ENCODE measurements around the gene C1orf159. TPM values are rescaled to one million over a fixed set of nuclear protein-coding genes. Genes with fewer than 3 reads are reported as not detected.
A peak's percentile ranks its signal among the peaks of the same experiment; 100 is the strongest.

Gene C1orf159
- total RNA-seq, 1 donor from 2014 or later = 21.3 TPM

DNA sequence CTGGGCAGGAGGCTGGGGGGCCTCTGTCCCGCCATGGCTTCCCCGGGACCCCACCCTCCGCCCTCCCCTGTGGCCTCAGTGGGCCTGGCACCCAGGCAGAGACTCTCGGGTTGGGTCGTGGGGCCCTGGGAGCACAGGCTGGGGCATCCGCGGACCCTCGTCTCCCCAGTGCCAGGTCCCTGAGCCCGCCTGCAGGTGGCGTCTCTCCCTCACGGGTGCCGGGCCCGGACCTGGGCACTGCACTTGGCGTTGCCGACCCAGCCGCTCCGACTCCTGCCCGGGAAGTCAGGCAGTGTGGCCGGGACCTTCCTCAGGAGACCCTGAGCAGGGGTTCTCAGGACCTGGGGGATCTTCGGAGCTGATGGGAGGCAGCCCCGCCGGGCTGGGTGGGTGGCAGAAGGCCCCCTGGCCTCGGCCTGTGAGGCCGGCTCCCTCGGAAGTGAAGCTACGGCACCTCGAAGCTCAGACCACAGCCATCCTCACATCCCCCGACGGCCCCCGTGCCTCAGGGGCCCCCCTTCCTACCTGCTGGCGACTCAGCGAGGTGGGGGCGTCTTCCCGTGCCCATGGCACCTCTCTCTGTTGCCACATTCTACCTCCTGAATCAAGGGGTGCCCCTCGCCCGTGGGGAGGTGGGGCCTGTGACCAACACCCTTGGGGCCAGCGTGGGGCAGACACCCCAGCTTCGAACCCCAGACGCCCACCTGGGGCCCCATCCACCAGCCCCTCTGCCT is 6.4 kb upstream of the C1orf159 start:
- Mint-ChIP-seq H3K27me3 (peaks cover 23% of the 10 kb centered on the region), H3K9me3 (ENCODE audit: low read depth) (no peaks in the 10 kb centered on the region), H3K4me1 (ENCODE audit: low read depth) (peaks cover 25% of the 10 kb centered on the region), H3K36me3 (ENCODE audit: insufficient read depth) (no peaks in the 10 kb centered on the region), H3K4me3 (ENCODE audit: low read depth) (no peak overlapping the region), H3K27ac (no peak overlapping the region)
- peak; percentile 79 for DNase-seq (ENCODE audit: low spot score, unreplicated experiment)
- TF ChIP-seq, protein P1, sequence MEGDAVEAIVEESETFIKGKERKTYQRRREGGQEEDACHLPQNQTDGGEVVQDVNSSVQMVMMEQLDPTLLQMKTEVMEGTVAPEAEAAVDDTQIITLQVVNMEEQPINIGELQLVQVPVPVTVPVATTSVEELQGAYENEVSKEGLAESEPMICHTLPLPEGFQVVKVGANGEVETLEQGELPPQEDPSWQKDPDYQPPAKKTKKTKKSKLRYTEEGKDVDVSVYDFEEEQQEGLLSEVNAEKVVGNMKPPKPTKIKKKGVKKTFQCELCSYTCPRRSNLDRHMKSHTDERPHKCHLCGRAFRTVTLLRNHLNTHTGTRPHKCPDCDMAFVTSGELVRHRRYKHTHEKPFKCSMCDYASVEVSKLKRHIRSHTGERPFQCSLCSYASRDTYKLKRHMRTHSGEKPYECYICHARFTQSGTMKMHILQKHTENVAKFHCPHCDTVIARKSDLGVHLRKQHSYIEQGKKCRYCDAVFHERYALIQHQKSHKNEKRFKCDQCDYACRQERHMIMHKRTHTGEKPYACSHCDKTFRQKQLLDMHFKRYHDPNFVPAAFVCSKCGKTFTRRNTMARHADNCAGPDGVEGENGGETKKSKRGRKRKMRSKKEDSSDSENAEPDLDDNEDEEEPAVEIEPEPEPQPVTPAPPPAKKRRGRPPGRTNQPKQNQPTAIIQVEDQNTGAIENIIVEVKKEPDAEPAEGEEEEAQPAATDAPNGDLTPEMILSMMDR (IDR thresholded peaks at IDR 0.05; ENCODE audit: unreplicated experiment) = peak; percentile 90

DNA sequence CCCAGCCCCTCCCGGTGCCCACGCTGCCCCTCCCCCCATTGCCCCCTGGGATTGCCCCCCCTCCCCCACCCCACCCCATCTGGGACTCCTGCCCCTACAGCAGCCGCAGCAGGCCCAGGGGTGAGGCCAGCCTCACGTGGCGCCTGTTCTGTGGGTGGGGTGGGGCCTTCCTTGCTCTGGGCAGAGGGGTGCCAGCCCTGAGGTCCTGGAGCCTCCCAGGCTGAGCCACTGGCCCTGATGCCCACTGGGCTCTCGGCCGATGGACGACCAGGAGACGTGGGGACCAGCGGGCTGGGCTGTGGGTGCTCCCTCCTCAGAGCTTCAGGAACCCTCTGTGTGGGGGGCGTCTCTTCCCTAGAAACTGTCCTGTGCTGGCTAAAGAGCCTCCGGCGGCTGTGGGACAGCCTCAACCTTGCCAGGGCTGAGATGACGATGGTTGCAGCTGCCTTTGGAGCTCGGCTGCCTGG is 5.8 kb upstream of the C1orf159 start:
- TF ChIP-seq, protein P1 (IDR thresholded peaks at IDR 0.05; ENCODE audit: unreplicated experiment) = no peak
- Mint-ChIP-seq H3K9me3 (ENCODE audit: low read depth) (no peaks in the 10 kb centered on the region), H3K36me3 (ENCODE audit: insufficient read depth) (no peaks in the 10 kb centered on the region), H3K4me1 (ENCODE audit: low read depth) (peaks cover 22% of the 10 kb centered on the region), H3K4me3 (ENCODE audit: low read depth) (no peak overlapping the region), H3K27me3 (peaks cover 23% of the 10 kb centered on the region), H3K27ac (no peak overlapping the region)
- no peak for DNase-seq (ENCODE audit: low spot score, unreplicated experiment)

DNA sequence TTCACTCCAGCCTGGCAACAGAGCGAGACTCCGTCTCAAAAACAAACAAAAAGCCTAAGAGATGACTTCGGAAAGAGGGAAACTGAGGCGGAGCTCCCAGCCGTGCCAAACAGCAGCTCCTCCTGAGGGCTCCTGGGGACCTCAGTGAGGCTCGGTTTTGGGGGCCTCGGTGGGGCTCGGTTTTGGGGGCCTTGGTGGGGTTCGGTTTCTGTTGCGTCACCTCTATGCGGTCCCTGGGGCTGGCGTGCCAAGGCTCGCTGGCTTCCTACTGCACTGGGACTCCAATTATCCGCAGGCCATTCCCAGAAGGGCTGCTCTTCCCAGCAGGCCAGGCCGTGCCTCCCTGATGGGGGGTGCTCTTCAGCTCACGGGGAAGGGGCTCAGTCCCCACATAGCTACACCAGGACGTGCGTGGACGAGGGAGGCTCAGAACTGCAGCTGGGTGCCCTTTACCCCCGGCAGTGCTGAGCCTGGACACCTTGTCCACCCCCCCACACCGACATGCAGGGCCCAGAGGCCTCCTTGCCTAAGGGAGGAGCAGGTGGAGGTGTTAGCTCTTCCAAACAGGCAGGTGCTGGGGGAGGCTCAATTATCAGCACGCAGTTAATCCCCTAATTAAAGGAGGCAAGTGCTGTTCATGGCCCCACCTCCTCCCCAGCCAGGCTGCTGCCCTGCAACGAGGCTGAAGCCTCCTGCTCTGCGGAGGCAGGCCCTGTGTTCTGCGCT is 5.1 kb upstream of the C1orf159 start:
- H3K36me3 Mint-ChIP-seq (ENCODE audit: insufficient read depth) = no peaks in the 10 kb centered on the region
- H3K27ac Mint-ChIP-seq = no peak overlapping the region
- H3K4me3 Mint-ChIP-seq (ENCODE audit: low read depth) = no peak overlapping the region
- TF ChIP-seq, protein P1 (IDR thresholded peaks at IDR 0.05; ENCODE audit: unreplicated experiment) = no peak
- peaks cover 22% of the 10 kb centered on the region for H3K4me1 Mint-ChIP-seq (ENCODE audit: low read depth)
- no peak for DNase-seq (ENCODE audit: low spot score, unreplicated experiment)
- H3K27me3 Mint-ChIP-seq = peaks cover 23% of the 10 kb centered on the region
- H3K9me3 Mint-ChIP-seq (ENCODE audit: low read depth) = no peaks in the 10 kb centered on the region

DNA sequence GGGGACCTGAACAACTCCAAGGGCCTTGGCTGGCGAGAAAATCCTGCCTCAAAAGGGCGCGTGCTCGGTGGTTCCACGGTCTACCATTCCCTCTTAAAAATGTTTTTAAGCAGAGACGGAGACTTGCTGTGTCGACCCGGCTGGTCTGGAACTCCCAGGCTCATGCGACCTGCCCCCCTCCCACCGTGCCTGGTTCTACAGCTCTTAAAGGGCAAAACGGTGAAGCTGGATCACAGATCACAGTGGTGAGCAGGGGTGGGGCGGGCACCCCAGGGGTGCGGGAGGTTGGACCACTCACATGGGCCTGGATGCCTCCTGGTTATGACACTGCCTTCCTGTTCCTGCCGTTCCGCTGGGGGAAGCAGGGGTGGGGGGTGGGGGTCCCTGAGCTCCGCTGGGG is 4.2 kb upstream of the C1orf159 start:
- Mint-ChIP-seq H3K27me3 (peaks cover 23% of the 10 kb centered on the region), H3K4me1 (ENCODE audit: low read depth) (peaks cover 16% of the 10 kb centered on the region), H3K27ac (no peak overlapping the region), H3K9me3 (ENCODE audit: low read depth) (no peaks in the 10 kb centered on the region), H3K4me3 (ENCODE audit: low read depth) (no peak overlapping the region), H3K36me3 (ENCODE audit: insufficient read depth) (no peaks in the 10 kb centered on the region)
- TF ChIP-seq, protein P1 (IDR thresholded peaks at IDR 0.05; ENCODE audit: unreplicated experiment) = no peak
- no peak for DNase-seq (ENCODE audit: low spot score, unreplicated experiment)

DNA sequence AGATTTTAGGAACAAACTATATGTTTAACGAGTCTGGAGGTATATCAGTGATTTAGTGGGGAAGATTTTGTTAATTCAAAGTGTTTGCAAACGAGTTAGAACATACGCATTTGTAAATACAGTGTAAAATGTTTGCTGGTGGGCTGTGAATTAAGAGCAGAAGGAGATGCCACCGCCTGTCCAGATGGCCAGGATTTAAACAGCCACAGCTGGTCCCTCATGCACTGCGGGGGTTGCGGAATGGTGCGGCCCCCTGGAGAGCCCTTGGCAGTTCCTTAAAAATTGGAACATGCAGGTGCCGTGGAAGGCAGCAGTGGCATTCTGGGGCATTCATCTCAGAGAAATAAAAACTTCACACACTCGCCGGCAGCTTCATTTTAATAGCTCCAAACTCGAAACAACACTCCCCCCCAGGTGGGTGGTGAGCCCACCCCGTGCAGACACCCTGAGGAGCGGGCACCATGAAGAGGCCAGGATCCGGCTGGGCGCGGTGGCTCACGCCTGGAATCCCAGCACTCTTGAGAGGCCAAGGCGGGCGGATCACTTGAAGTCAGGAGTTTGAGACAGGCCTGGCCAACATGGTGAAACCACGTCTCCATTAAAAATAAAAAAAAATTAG is 3.5 kb upstream of the C1orf159 start:
- no peak overlapping the region for H3K27ac Mint-ChIP-seq
- H3K4me1 Mint-ChIP-seq (ENCODE audit: low read depth) = peaks cover 14% of the 10 kb centered on the region
- H3K27me3 Mint-ChIP-seq = peaks cover 23% of the 10 kb centered on the region

More for the DNA sequence above, 3.5 kb upstream of the C1orf159 start:
- Mint-ChIP-seq H3K9me3 (ENCODE audit: low read depth) (no peaks in the 10 kb centered on the region), H3K4me3 (ENCODE audit: low read depth) (no peak overlapping the region), H3K36me3 (ENCODE audit: insufficient read depth) (no peaks in the 10 kb centered on the region)
- TF ChIP-seq, protein P1 (IDR thresholded peaks at IDR 0.05; ENCODE audit: unreplicated experiment) = no peak
- DNase-seq (ENCODE audit: low spot score, unreplicated experiment) = no peak
